ENCODE data around the gene UMPS.

Gene UMPS

GRCh38 chr3:124772081-124772831 is 42.0 kb downstream of the UMPS start:
- Histone ChIP-seq H3K36me3 (ENCODE audit: control insufficient read depth, insufficient read depth, low read length) (peaks cover 87% of the 10 kb centered on the region), H3K9me3 (ENCODE audit: control insufficient read depth, insufficient read depth, low read depth, low read length) (no peaks in the 10 kb centered on the region), H3K27me3 (ENCODE audit: control insufficient read depth, insufficient read depth, low read length) (no peaks in the 10 kb centered on the region), H3K4me1 (ENCODE audit: control insufficient read depth, insufficient read depth, low read length) (peaks cover 58% of the 10 kb centered on the region), H3K4me3 (ENCODE audit: low read depth, low read length) (no peak overlapping the region), H3K27ac (ENCODE audit: low read depth, low read length) (peak overlapping the region; percentile 48; the same call in 1 of the 2 replicates), H3K9ac (ENCODE audit: low read length) (peak overlapping the region; percentile 29)

- Histone ChIP-seq H3K4me3 (ENCODE audit: low read depth, low read length) (no peak overlapping the region), H3K36me3 (ENCODE audit: control insufficient read depth, insufficient read depth, low read length) (peaks cover 85% of the 10 kb centered on the region), H3K27me3 (ENCODE audit: control insufficient read depth, insufficient read depth, low read length) (no peaks in the 10 kb centered on the region), H3K4me1 (ENCODE audit: control insufficient read depth, insufficient read depth, low read length) (peaks cover 61% of the 10 kb centered on the region), H3K9ac (ENCODE audit: low read length) (no peak overlapping the region), H3K27ac (ENCODE audit: low read depth, low read length) (no peak overlapping the region; the same call in 1 of the 2 replicates), H3K9me3 (ENCODE audit: control insufficient read depth, insufficient read depth, low read depth, low read length) (no peaks in the 10 kb centered on the region)
Observed at GRCh38 chr3:124773351-124774326, 43.4 kb downstream of the UMPS start.

- Histone ChIP-seq H3K4me1 (ENCODE audit: control insufficient read depth, insufficient read depth, low read length) (peaks cover 65% of the 10 kb centered on the region), H3K27ac (ENCODE audit: low read depth, low read length) (peak overlapping the region; percentile 41; the same call in 1 of the 2 replicates), H3K27me3 (ENCODE audit: control insufficient read depth, insufficient read depth, low read length) (no peaks in the 10 kb centered on the region), H3K9me3 (ENCODE audit: control insufficient read depth, insufficient read depth, low read depth, low read length) (no peaks in the 10 kb centered on the region), H3K9ac (ENCODE audit: low read length) (peak overlapping the region; percentile 63), H3K36me3 (ENCODE audit: control insufficient read depth, insufficient read depth, low read length) (peaks cover 85% of the 10 kb centered on the region), H3K4me3 (ENCODE audit: low read depth, low read length) (no peak overlapping the region)
Observed at GRCh38 chr3:124774327-124774718, 44.1 kb downstream of the UMPS start.

GRCh38 chr3:124774841-124775402 is 44.7 kb downstream of the UMPS start:
- Histone ChIP-seq H3K4me3 (ENCODE audit: low read depth, low read length) (no peak overlapping the region), H3K9ac (ENCODE audit: low read length) (peak overlapping the region; percentile 63), H3K27ac (ENCODE audit: low read depth, low read length) (peak overlapping the region; percentile 41; the same call in 1 of the 2 replicates), H3K9me3 (ENCODE audit: control insufficient read depth, insufficient read depth, low read depth, low read length) (no peaks in the 10 kb centered on the region), H3K27me3 (ENCODE audit: control insufficient read depth, insufficient read depth, low read length) (no peaks in the 10 kb centered on the region), H3K4me1 (ENCODE audit: control insufficient read depth, insufficient read depth, low read length) (peaks cover 68% of the 10 kb centered on the region), H3K36me3 (ENCODE audit: control insufficient read depth, insufficient read depth, low read length) (peaks cover 82% of the 10 kb centered on the region)

- 0 out of 2 replicates have a peak overlapping the region, but pooled peaks have one; percentile 30 for H3K27ac ChIP-seq (ENCODE audit: low read depth, low read length)
- no peaks in the 10 kb centered on the region for H3K27me3 ChIP-seq (ENCODE audit: control insufficient read depth, insufficient read depth, low read length)
- H3K4me1 ChIP-seq (ENCODE audit: control insufficient read depth, insufficient read depth, low read length): peaks cover 70% of the 10 kb centered on the region
- H3K4me3 ChIP-seq (ENCODE audit: low read depth, low read length): no peak overlapping the region
- no peak overlapping the region for H3K9ac ChIP-seq (ENCODE audit: low read length)
- peaks cover 80% of the 10 kb centered on the region for H3K36me3 ChIP-seq (ENCODE audit: control insufficient read depth, insufficient read depth, low read length)
- no peaks in the 10 kb centered on the region for H3K9me3 ChIP-seq (ENCODE audit: control insufficient read depth, insufficient read depth, low read depth, low read length)
Observed at GRCh38 chr3:124775877-124776276, 45.6 kb downstream of the UMPS start.

- H3K36me3 ChIP-seq (ENCODE audit: control insufficient read depth, insufficient read depth, low read length): peaks cover 77% of the 10 kb centered on the region
- H3K4me3 ChIP-seq (ENCODE audit: low read depth, low read length): no peak overlapping the region
- no peak overlapping the region for H3K9ac ChIP-seq (ENCODE audit: low read length)
- no peaks in the 10 kb centered on the region for H3K27me3 ChIP-seq (ENCODE audit: control insufficient read depth, insufficient read depth, low read length)
- H3K4me1 ChIP-seq (ENCODE audit: control insufficient read depth, insufficient read depth, low read length): peaks cover 72% of the 10 kb centered on the region
- H3K9me3 ChIP-seq (ENCODE audit: control insufficient read depth, insufficient read depth, low read depth, low read length): no peaks in the 10 kb centered on the region
- no peak overlapping the region for H3K27ac ChIP-seq (ENCODE audit: low read depth, low read length)
Observed at GRCh38 chr3:124776856-124777255, 46.6 kb downstream of the UMPS start.

- H3K36me3 ChIP-seq (ENCODE audit: control insufficient read depth, insufficient read depth, low read length): peaks cover 70% of the 10 kb centered on the region
- H3K9ac ChIP-seq (ENCODE audit: low read length): no peak overlapping the region
- no peaks in the 10 kb centered on the region for H3K9me3 ChIP-seq (ENCODE audit: control insufficient read depth, insufficient read depth, low read depth, low read length)
- H3K4me3 ChIP-seq (ENCODE audit: low read depth, low read length): no peak overlapping the region
- H3K4me1 ChIP-seq (ENCODE audit: control insufficient read depth, insufficient read depth, low read length): peaks cover 69% of the 10 kb centered on the region
- H3K27ac ChIP-seq (ENCODE audit: low read depth, low read length): no peak overlapping the region
- no peaks in the 10 kb centered on the region for H3K27me3 ChIP-seq (ENCODE audit: control insufficient read depth, insufficient read depth, low read length)
Observed at GRCh38 chr3:124777762-124778470, 47.7 kb downstream of the UMPS start.

- peaks cover 68% of the 10 kb centered on the region for H3K36me3 ChIP-seq (ENCODE audit: control insufficient read depth, insufficient read depth, low read length)
- H3K4me3 ChIP-seq (ENCODE audit: low read depth, low read length): no peak overlapping the region
- H3K9ac ChIP-seq (ENCODE audit: low read length): no peak overlapping the region
- H3K27me3 ChIP-seq (ENCODE audit: control insufficient read depth, insufficient read depth, low read length): no peaks in the 10 kb centered on the region
- no peaks in the 10 kb centered on the region for H3K9me3 ChIP-seq (ENCODE audit: control insufficient read depth, insufficient read depth, low read depth, low read length)
- peaks cover 67% of the 10 kb centered on the region for H3K4me1 ChIP-seq (ENCODE audit: control insufficient read depth, insufficient read depth, low read length)
- H3K27ac ChIP-seq (ENCODE audit: low read depth, low read length): no peak overlapping the region
Observed at GRCh38 chr3:124779116-124779515, 48.9 kb downstream of the UMPS start.

- Histone ChIP-seq H3K9ac (ENCODE audit: low read length) (no peak overlapping the region), H3K36me3 (ENCODE audit: control insufficient read depth, insufficient read depth, low read length) (peaks cover 71% of the 10 kb centered on the region), H3K9me3 (ENCODE audit: control insufficient read depth, insufficient read depth, low read depth, low read length) (no peaks in the 10 kb centered on the region), H3K27ac (ENCODE audit: low read depth, low read length) (no peak overlapping the region; the same call in 1 of the 2 replicates), H3K4me1 (ENCODE audit: control insufficient read depth, insufficient read depth, low read length) (peaks cover 60% of the 10 kb centered on the region), H3K27me3 (ENCODE audit: control insufficient read depth, insufficient read depth, low read length) (no peaks in the 10 kb centered on the region), H3K4me3 (ENCODE audit: low read depth, low read length) (no peak overlapping the region)
Observed at GRCh38 chr3:124779751-124780191, 49.5 kb downstream of the UMPS start.

GRCh38 chr3:124780356-124780755 is 50.1 kb downstream of the UMPS start:
- Histone ChIP-seq H3K9me3 (ENCODE audit: control insufficient read depth, insufficient read depth, low read depth, low read length) (no peaks in the 10 kb centered on the region), H3K9ac (ENCODE audit: low read length) (no peak overlapping the region), H3K4me3 (ENCODE audit: low read depth, low read length) (no peak overlapping the region), H3K36me3 (ENCODE audit: control insufficient read depth, insufficient read depth, low read length) (peaks cover 71% of the 10 kb centered on the region), H3K27ac (ENCODE audit: low read depth, low read length) (no peak overlapping the region; the same call in 1 of the 2 replicates), H3K27me3 (ENCODE audit: control insufficient read depth, insufficient read depth, low read length) (no peaks in the 10 kb centered on the region), H3K4me1 (ENCODE audit: control insufficient read depth, insufficient read depth, low read length) (peaks cover 54% of the 10 kb centered on the region)

Data from HUES6 (cell line).